HFFc6 (cell line): Measurements from ENCODE around the gene RUNX1. TPM values are rescaled to one million over a fixed set of nuclear protein-coding genes. Genes with fewer than 3 reads are reported as not detected.

ENCODE experiments used
- DNase-seq: peaks from one replicate; pipeline ENCODE4 v3.0.0-alpha.2; 2018
- H3K27ac Mint-ChIP-seq: 2 replicates; pipeline ENCODE4 v1.8.0; 2020; ENCODE audit warnings: mild to moderate bottlenecking, mixed read lengths
- H3K27me3 Mint-ChIP-seq: 2 replicates; pipeline ENCODE4 v1.8.0; 2021; ENCODE audit warnings: mild to moderate bottlenecking, moderate library complexity, mixed read lengths; ENCODE audit not compliant: insufficient read depth
- H3K36me3 Mint-ChIP-seq: 2 replicates; pipeline ENCODE4 v1.8.0; 2021; ENCODE audit warnings: low read depth, mixed read lengths
- H3K4me1 Mint-ChIP-seq: 2 replicates; pipeline ENCODE4 v1.8.0; 2020; ENCODE audit warnings: low read depth, mixed read lengths
- H3K4me3 Mint-ChIP-seq: 2 replicates; pipeline ENCODE4 v1.8.0; 2020; ENCODE audit warnings: mild to moderate bottlenecking, moderate library complexity, mixed read lengths
- H3K9me3 Mint-ChIP-seq: 2 replicates; pipeline ENCODE4 v1.8.0; 2020; ENCODE audit warnings: mild to moderate bottlenecking, mixed read lengths
- total RNA-seq, 6 experiments: library from RNA; stranded (reverse); fragmentation: NEBNext Ultra II Directional; extraction: Animal tissue kit (Norgen Biotek cat#: 25700); gene quantifications; 2 replicates in 1 of 6; 3 replicates in 5 of 6; pipeline ENCODE4 v1.2.3, GENCODE V29; 2021
- TF ChIP-seq, protein P1 (sequence below): fragments of 200-600 bp; sonication (generic); IDR thresholded peaks from 2 replicates; pipeline ENCODE4 v1.5.0; 2021; ENCODE audit warnings: antibody characterized with exemption, mild to moderate bottlenecking

The RUNX1 gene
- total RNA-seq, 6 experiments from 2014 or later = 57.4 to 78.9 (median 61.3) TPM

DNA sequence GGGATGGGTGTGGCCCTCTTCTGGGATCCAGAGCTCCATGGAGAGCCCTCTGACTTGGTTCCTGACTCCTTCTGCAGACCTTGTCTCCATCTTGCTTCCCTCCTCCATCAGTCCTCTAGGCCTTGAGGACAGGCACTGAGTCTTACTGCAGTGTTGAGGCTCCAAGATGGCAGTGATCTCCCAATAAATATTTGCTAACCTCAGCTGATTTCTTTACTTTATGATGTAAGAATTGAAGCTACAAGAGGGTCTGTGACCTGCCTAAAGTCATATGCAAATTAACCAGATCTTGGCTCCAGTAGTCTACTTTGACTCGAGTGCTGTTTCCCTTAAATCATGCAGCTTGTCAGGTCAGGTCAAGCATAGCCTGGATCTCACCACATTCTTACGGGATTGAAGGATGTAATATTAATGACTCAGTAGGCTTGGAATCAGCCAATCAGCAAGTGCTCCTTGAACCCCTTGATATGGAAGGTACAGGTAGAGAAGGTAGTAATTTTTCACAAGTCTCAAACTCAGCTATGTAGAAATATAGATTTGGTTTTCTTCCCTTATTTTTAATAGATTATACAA is 287.3 kb downstream of the RUNX1 start:
- peaks cover 6% of the 10 kb centered on the region for H3K27me3 Mint-ChIP-seq
- peaks cover 4% of the 10 kb centered on the region; the same call in 1 of the 2 replicates for H3K9me3 Mint-ChIP-seq
- H3K4me3 Mint-ChIP-seq = no peak overlapping the region
- TF ChIP-seq, protein P1, sequence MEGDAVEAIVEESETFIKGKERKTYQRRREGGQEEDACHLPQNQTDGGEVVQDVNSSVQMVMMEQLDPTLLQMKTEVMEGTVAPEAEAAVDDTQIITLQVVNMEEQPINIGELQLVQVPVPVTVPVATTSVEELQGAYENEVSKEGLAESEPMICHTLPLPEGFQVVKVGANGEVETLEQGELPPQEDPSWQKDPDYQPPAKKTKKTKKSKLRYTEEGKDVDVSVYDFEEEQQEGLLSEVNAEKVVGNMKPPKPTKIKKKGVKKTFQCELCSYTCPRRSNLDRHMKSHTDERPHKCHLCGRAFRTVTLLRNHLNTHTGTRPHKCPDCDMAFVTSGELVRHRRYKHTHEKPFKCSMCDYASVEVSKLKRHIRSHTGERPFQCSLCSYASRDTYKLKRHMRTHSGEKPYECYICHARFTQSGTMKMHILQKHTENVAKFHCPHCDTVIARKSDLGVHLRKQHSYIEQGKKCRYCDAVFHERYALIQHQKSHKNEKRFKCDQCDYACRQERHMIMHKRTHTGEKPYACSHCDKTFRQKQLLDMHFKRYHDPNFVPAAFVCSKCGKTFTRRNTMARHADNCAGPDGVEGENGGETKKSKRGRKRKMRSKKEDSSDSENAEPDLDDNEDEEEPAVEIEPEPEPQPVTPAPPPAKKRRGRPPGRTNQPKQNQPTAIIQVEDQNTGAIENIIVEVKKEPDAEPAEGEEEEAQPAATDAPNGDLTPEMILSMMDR = no peak
- H3K27ac Mint-ChIP-seq = no peak overlapping the region
- H3K36me3 Mint-ChIP-seq = 0 out of 2 replicates have a peak, but pooled peaks cover 6% of the 10 kb centered on the region
- no peaks in the 10 kb centered on the region for H3K4me1 Mint-ChIP-seq
- no peak for DNase-seq

DNA sequence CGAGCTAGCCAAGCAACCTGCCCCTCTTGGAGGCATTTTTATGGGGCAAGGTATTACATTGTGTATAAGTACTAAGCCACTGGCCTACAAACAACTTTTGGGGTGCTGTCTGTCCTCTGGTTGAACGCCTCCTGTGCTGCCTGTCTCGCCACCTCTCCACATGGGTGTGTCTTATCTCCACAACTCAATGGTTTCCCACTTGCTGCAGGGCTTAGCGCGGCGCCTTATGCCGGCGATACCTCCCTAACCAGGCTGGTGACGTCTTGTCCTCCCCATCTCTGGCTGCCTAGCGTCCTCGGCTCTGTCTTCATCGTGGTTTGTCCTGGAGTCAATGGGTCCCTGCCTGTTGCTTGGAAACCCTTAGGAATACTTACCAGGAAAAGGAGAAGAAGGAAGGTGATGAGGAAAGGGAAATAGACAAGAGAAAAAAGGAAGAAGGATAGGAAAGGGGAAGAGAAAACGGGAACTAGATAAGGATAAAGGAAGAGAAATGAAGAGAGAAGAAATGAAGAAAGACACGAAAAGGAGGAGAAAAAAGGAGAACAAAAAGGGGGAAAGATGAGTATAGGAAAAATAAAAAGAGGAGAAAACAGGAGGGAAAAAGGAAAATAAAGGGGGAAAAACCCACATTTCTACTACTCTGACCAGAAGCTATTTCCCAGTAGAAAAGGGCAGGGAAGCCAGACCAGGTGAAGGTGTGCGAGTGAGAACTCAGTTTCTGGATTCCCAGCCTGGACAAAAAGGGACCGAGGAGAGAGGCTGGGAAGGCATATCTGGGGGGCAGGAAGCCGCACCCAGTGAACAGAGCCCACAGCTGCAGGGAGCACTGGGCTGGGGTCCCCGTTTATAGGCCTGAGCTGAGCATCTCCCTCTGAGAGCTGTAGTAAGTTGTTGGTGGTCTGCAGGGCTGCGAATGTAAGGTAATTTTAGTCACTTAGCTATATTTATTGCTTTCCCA is 294.1 kb downstream of the RUNX1 start:
- Mint-ChIP-seq H3K36me3 (no peaks in the 10 kb centered on the region), H3K4me3 (no peak overlapping the region), H3K4me1 (no peaks in the 10 kb centered on the region), H3K27ac (no peak overlapping the region), H3K27me3 (peaks cover 14% of the 10 kb centered on the region; the same call in 1 of the 2 replicates), H3K9me3 (no peaks in the 10 kb centered on the region)
- DNase-seq = no peak
- TF ChIP-seq, protein P1 = no peak

DNA sequence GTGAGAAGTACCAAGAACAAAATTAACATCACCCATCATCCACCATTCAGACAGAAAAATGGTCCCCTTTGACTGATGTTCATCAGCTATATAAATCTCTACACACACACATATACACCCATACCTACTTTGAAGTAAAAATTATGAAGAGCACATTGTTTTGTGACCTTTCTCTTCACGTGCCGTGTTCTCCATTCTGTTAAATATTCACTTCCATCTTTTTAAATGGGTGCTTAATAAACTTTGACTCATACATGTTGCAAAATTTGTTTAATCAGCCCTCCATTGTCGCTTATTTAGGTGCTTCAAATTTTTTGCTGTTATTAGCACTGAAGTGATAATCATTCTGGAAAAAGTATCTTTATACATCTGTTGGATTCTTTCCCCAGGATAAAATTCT is 300.2 kb downstream of the RUNX1 start:
- DNase-seq = no peak
- Mint-ChIP-seq H3K9me3 (no peaks in the 10 kb centered on the region), H3K27me3 (peaks cover 5% of the 10 kb centered on the region; the same call in 1 of the 2 replicates), H3K27ac (no peak overlapping the region), H3K36me3 (no peaks in the 10 kb centered on the region), H3K4me1 (peaks cover 23% of the 10 kb centered on the region), H3K4me3 (no peak overlapping the region)
- TF ChIP-seq, protein P1 = no peak

DNA sequence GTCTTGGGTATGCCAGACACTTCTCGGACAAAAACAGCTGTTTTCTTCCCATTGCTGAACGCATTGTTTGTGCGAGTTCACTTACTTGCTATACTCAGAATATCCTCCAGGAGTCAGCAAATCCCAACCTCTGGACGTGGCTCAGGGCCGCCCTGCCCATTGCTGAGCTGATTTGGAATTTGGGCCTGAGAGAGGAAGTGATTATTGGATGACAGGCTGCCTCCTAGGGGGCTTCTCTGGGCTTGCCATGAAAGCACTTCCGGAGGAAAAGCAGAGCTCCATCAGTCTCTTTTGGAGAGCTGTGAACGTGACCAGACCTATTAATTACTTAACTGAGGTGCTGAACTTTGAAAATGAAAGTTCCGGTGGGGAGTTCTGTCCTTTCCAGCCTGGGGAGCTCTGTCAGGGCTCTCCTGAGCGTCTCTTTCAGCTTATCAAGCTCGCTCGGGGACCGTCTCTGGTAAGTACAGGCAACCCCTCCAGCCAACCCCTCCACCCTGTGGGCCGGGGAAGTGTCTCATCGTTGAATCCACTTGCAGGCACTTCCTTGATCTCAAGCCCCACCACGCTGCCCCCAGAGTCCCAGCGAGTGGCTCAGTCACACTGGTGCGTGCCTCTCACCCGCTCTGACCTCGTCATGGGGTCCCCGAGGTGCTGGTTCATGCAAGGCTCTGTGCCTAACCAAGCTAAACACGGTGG is 303.4 kb downstream of the RUNX1 start:
- Mint-ChIP-seq H3K9me3 (no peaks in the 10 kb centered on the region), H3K4me1 (peaks cover 32% of the 10 kb centered on the region), H3K27ac (peak overlapping the region; percentile 44), H3K36me3 (peaks cover 4% of the 10 kb centered on the region; the same call in 1 of the 2 replicates), H3K4me3 (peak overlapping the region; percentile 35), H3K27me3 (no peaks in the 10 kb centered on the region; the same call in 1 of the 2 replicates)
- TF ChIP-seq, protein P1 = peak; percentile 93
- DNase-seq = peak; percentile 80

DNA sequence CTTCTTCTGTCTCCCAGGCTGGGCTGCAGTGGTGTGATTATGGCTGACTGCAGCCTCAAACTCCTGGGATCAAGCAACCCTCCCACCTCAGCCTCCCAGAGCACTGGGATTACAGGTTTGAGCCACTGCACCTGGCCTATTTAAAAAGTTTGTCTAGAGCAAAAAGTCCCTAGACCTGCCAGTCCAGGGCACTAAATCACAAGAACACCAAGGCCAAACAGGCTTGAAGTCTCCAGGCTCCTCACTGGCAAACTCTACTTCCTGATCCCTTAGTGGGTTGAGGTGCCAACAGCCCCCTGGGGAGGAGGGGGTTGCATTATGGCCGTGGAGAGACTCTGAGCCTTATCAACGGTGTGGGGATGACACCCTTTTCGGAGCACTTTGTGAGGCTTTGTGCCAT is 304.3 kb downstream of the RUNX1 start:
- Mint-ChIP-seq H3K4me1 (peaks cover 32% of the 10 kb centered on the region), H3K27me3 (no peaks in the 10 kb centered on the region; the same call in none of the 2 replicates), H3K27ac (no peak overlapping the region), H3K4me3 (no peak overlapping the region), H3K36me3 (peaks cover 4% of the 10 kb centered on the region; the same call in 1 of the 2 replicates), H3K9me3 (no peaks in the 10 kb centered on the region)
- TF ChIP-seq, protein P1 = no peak
- DNase-seq = no peak
